ENCODE data around the gene IFFO2.

Gene IFFO2

GRCh38 chr1:18922319-18922726, 34.2 kb downstream of the IFFO2 start:
- no peak overlapping the region for H3K4me3 ChIP-seq (ENCODE audit: low read length)
- TF ChIP-seq EZH2phosphoT487 (IDR thresholded peaks at IDR 0.05; ENCODE audit: borderline replicate concordance, low read length) (no peak), CTCF (IDR thresholded peaks at IDR 0.05; ENCODE audit: low read depth, low read length, poor library complexity, severe bottlenecking) (no peak)
- no peaks in the 10 kb centered on the region for H3F3A ChIP-seq (ENCODE audit: control insufficient read depth, insufficient read depth)
- H3K79me2 ChIP-seq (ENCODE audit: control insufficient read depth, low read length): no peaks in the 10 kb centered on the region
- H3K9me2 ChIP-seq (replicated peaks; ENCODE audit: control insufficient read depth, low read length): no peaks in the 10 kb centered on the region
- H3K27ac ChIP-seq (ENCODE audit: low read depth, low read length): no peak overlapping the region
- peaks cover 13% of the 10 kb centered on the region for H3K4me1 ChIP-seq (ENCODE audit: control insufficient read depth, low read length)
- 0 out of 2 replicates have a peak, but pooled peaks cover 3% of the 10 kb centered on the region for H3K27me3 ChIP-seq (ENCODE audit: control insufficient read depth, low read length)
- no peaks in the 10 kb centered on the region for H4K20me1 ChIP-seq (ENCODE audit: control insufficient read depth, insufficient read depth, low read depth, low read length)
- H3K36me3 ChIP-seq (ENCODE audit: control insufficient read depth, low read length): no peaks in the 10 kb centered on the region
- no peaks in the 10 kb centered on the region for H3K9me3 ChIP-seq (ENCODE audit: control insufficient read depth, insufficient read depth, low read length)
- H3K4me2 ChIP-seq (ENCODE audit: low read length): no peak overlapping the region

GRCh38 chr1:18921516-18922251, 34.8 kb downstream of the IFFO2 start:
- TF ChIP-seq CTCF (IDR thresholded peaks at IDR 0.05; ENCODE audit: low read depth, low read length, poor library complexity, severe bottlenecking): no peak
- TF ChIP-seq EZH2phosphoT487 (IDR thresholded peaks at IDR 0.05; ENCODE audit: borderline replicate concordance, low read length): no peak
- no peaks in the 10 kb centered on the region for H3F3A ChIP-seq (ENCODE audit: control insufficient read depth, insufficient read depth)
- no peaks in the 10 kb centered on the region for H3K79me2 ChIP-seq (ENCODE audit: control insufficient read depth, low read length)
- no peaks in the 10 kb centered on the region for H4K20me1 ChIP-seq (ENCODE audit: control insufficient read depth, insufficient read depth, low read depth, low read length)
- H3K36me3 ChIP-seq (ENCODE audit: control insufficient read depth, low read length): no peaks in the 10 kb centered on the region
- 0 out of 2 replicates have a peak, but pooled peaks cover 3% of the 10 kb centered on the region for H3K27me3 ChIP-seq (ENCODE audit: control insufficient read depth, low read length)
- H3K4me1 ChIP-seq (ENCODE audit: control insufficient read depth, low read length): peaks cover 6% of the 10 kb centered on the region
- H3K9me3 ChIP-seq (ENCODE audit: control insufficient read depth, insufficient read depth, low read length): no peaks in the 10 kb centered on the region
- H3K4me3 ChIP-seq (ENCODE audit: low read length): no peak overlapping the region
- no peaks in the 10 kb centered on the region for H3K9me2 ChIP-seq (replicated peaks; ENCODE audit: control insufficient read depth, low read length)
- H3K4me2 ChIP-seq (ENCODE audit: low read length): no peak overlapping the region
- H3K27ac ChIP-seq (ENCODE audit: low read depth, low read length): no peak overlapping the region

- no peaks in the 10 kb centered on the region for H3F3A ChIP-seq (ENCODE audit: control insufficient read depth, insufficient read depth)
- no peaks in the 10 kb centered on the region for H4K20me1 ChIP-seq (ENCODE audit: control insufficient read depth, insufficient read depth, low read depth, low read length)
- H3K79me2 ChIP-seq (ENCODE audit: control insufficient read depth, low read length): no peaks in the 10 kb centered on the region
- 0 out of 2 replicates have a peak, but pooled peaks cover 3% of the 10 kb centered on the region for H3K27me3 ChIP-seq (ENCODE audit: control insufficient read depth, low read length)
- no peak overlapping the region for H3K4me2 ChIP-seq (ENCODE audit: low read length)
- no peaks in the 10 kb centered on the region for H3K4me1 ChIP-seq (ENCODE audit: control insufficient read depth, low read length)
- no peaks in the 10 kb centered on the region for H3K9me2 ChIP-seq (replicated peaks; ENCODE audit: control insufficient read depth, low read length)
- H3K36me3 ChIP-seq (ENCODE audit: control insufficient read depth, low read length): no peaks in the 10 kb centered on the region
- H3K9me3 ChIP-seq (ENCODE audit: control insufficient read depth, insufficient read depth, low read length): no peaks in the 10 kb centered on the region
- H3K4me3 ChIP-seq (ENCODE audit: low read length): no peak overlapping the region
- H3K27ac ChIP-seq (ENCODE audit: low read depth, low read length): no peak overlapping the region
- TF ChIP-seq EZH2phosphoT487 (IDR thresholded peaks at IDR 0.05; ENCODE audit: borderline replicate concordance, low read length): no peak
- TF ChIP-seq CTCF (IDR thresholded peaks at IDR 0.05; ENCODE audit: low read depth, low read length, poor library complexity, severe bottlenecking): no peak
These were observed 35.5 kb downstream of the IFFO2 start for GRCh38 chr1:18920931-18921330.

Measured in DOHH2 (cell line).